ENCODE data around the gene TIMM10.
A peak's percentile ranks its signal among the peaks of the same experiment; 100 is the strongest.

The TIMM10 gene

DNA sequence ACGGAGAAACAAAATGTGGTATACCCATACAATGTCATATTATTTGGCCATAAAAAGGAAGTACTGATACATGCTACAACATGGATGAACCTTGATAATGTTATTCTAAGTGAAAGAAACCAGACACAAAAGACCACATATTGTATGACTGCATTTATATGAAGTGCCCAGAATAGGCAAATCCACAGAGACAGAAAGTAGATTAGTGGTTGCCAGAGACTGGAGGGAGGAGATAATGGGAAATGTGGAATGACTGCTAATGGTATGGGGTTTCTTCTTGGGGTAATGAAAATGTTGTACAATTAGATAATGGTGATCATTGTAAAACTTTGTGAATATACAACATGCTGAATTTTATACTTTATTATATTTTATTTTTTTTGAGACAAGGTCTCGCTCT, 9.4 kb downstream of the TIMM10 start:
- Histone ChIP-seq H3K4me1 (ENCODE audit: control insufficient read depth in 1 of 2, insufficient read depth in 2 of 2, low read length in 2 of 2) (peaks cover 0 to under 1% of the 10 kb centered on the region in 2 donors), H3K27me3 (ENCODE audit: control insufficient read depth in 1 of 2, insufficient read depth in 2 of 2, low read length in 2 of 2) (no peaks in the 10 kb centered on the region), H3K27ac (ENCODE audit: low read depth, low read length) (no peak overlapping the region), H3K4me3 (ENCODE audit: low read depth in 1 of 2, low read length in 2 of 2) (no peak overlapping the region), H3K9ac (ENCODE audit: low read depth in 1 of 2, low read length in 2 of 2) (no peak overlapping the region), H3K36me3 (ENCODE audit: control insufficient read depth in 1 of 2, insufficient read depth in 2 of 2, low read length in 2 of 2) (no peaks in the 10 kb centered on the region), H3K9me3 (ENCODE audit: control insufficient read depth in 1 of 2, low read length in 2 of 2) (no peaks in the 10 kb centered on the region)

DNA sequence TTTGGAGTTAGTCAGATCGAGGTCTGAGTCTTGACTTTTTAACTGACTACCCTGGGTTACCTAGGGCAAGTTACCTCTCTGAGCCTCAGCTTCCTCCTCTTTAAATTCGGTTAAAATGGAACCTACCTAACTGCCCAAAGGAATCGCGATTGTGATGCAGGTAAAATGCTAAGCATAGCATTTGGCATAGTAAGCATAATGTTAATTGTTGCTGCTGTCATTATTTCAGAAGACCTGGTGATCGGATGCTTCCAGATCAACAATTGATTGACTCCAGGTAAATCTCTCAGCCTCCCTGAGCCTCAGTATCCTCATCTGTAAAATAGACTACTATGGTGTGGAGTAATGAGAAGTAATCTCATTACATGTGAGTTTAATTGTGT, 14.5 kb downstream of the TIMM10 start:
- Histone ChIP-seq H3K36me3 (ENCODE audit: control insufficient read depth in 1 of 2, insufficient read depth in 2 of 2, low read length in 2 of 2) (no peaks in the 10 kb centered on the region), H3K9me3 (ENCODE audit: control insufficient read depth in 1 of 2, low read length in 2 of 2) (no peaks in the 10 kb centered on the region), H3K27me3 (ENCODE audit: control insufficient read depth in 1 of 2, insufficient read depth in 2 of 2, low read length in 2 of 2) (no peaks in the 10 kb centered on the region), H3K4me1 (ENCODE audit: control insufficient read depth in 1 of 2, insufficient read depth in 2 of 2, low read length in 2 of 2) (peaks cover 0 to 21% of the 10 kb centered on the region in 2 donors), H3K4me3 (ENCODE audit: low read depth in 1 of 2, low read length in 2 of 2) (peak overlapping the region; percentile 84 to 91), H3K9ac (ENCODE audit: low read depth in 1 of 2, low read length in 2 of 2) (peak overlapping the region; percentile 26 to 64), H3K27ac (ENCODE audit: low read depth, low read length) (no peak overlapping the region)

GRCh38 chr11:57515332-57516060, 15.1 kb downstream of the TIMM10 start, which contains the start of gene SLC43A1:
Gene SLC43A1, minus strand, starts transcription at chr11:57515702. Its CDS starts 1,591 bp downstream, at chr11:57514111.
- H3K4me1 ChIP-seq (ENCODE audit: control insufficient read depth in 1 of 2, insufficient read depth in 2 of 2, low read length in 2 of 2): peaks cover 0 to 21% of the 10 kb centered on the region in 2 donors
- peak within 1 kb of the TSS; percentile 84 to 91 for H3K4me3 ChIP-seq (ENCODE audit: low read depth in 1 of 2, low read length in 2 of 2)
- peak within 1 kb of the TSS; percentile 20 for H3K27ac ChIP-seq (ENCODE audit: low read depth, low read length)
- H3K36me3 ChIP-seq (ENCODE audit: control insufficient read depth in 1 of 2, insufficient read depth in 2 of 2, low read length in 2 of 2): no peaks in the 10 kb centered on the region
- H3K9me3 ChIP-seq (ENCODE audit: control insufficient read depth in 1 of 2, low read length in 2 of 2): no peaks in the 10 kb centered on the region
- peak within 1 kb of the TSS; percentile 68 to 74 for H3K9ac ChIP-seq (ENCODE audit: low read depth in 1 of 2, low read length in 2 of 2)
- H3K27me3 ChIP-seq (ENCODE audit: control insufficient read depth in 1 of 2, insufficient read depth in 2 of 2, low read length in 2 of 2): no peaks in the 10 kb centered on the region

- Histone ChIP-seq H3K27me3 (ENCODE audit: control insufficient read depth in 1 of 2, insufficient read depth in 2 of 2, low read length in 2 of 2) (no peaks in the 10 kb centered on the region), H3K9ac (ENCODE audit: low read depth in 1 of 2, low read length in 2 of 2) (peak overlapping the region; percentile 68 to 74)
These were observed 15.8 kb downstream of the TIMM10 start for GRCh38 chr11:57514538-57515331.

DNA sequence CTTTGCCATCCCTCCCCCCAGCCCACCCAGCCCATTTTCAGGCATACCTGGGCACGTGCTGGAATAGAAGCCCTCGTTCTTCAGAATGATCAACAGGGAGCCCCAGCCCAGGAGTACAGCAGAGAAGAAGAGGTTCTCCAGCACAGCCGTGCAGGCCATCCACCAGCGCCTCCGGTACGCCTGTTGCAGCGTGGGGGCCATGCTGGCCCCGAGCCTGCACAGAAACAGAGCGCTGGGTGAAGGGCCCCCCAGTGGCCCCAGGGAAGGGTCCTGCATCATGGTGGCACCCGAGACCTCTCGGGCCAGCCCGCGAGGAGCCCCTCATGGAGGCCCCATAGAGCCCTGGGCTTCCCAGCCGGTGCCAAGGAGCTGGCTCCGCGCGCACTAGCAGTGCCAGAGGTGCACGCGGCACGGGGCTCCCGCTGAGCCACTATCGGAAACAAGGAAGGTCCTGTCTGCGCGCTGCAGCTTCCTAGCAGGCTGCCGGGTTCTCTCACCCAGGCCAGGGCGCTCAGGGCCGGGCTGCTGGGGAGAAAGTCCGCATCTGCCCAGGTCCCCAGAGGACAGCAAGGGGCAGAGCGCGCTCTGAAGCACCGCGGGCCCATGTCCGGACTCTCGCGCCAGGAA, 16.5 kb downstream of the TIMM10 start:
- H3K4me3 ChIP-seq (ENCODE audit: low read depth in 1 of 2, low read length in 2 of 2): peak overlapping the region; percentile 84 to 91
- peak overlapping the region; percentile 68 to 74 for H3K9ac ChIP-seq (ENCODE audit: low read depth in 1 of 2, low read length in 2 of 2)
- peaks cover 0 to 21% of the 10 kb centered on the region in 2 donors for H3K4me1 ChIP-seq (ENCODE audit: control insufficient read depth in 1 of 2, insufficient read depth in 2 of 2, low read length in 2 of 2)
- H3K36me3 ChIP-seq (ENCODE audit: control insufficient read depth in 1 of 2, insufficient read depth in 2 of 2, low read length in 2 of 2): no peaks in the 10 kb centered on the region
- H3K27me3 ChIP-seq (ENCODE audit: control insufficient read depth in 1 of 2, insufficient read depth in 2 of 2, low read length in 2 of 2): no peaks in the 10 kb centered on the region
- H3K9me3 ChIP-seq (ENCODE audit: control insufficient read depth in 1 of 2, low read length in 2 of 2): no peaks in the 10 kb centered on the region
- H3K27ac ChIP-seq (ENCODE audit: low read depth, low read length): peak overlapping the region; percentile 20

More at GRCh38 chr11:57514538-57515331, 15.8 kb downstream of the TIMM10 start:
- H3K36me3 ChIP-seq (ENCODE audit: control insufficient read depth in 1 of 2, insufficient read depth in 2 of 2, low read length in 2 of 2): no peaks in the 10 kb centered on the region
- no peaks in the 10 kb centered on the region for H3K9me3 ChIP-seq (ENCODE audit: control insufficient read depth in 1 of 2, low read length in 2 of 2)
- H3K4me1 ChIP-seq (ENCODE audit: control insufficient read depth in 1 of 2, insufficient read depth in 2 of 2, low read length in 2 of 2): peaks cover 0 to 21% of the 10 kb centered on the region in 2 donors
- peak overlapping the region; percentile 20 for H3K27ac ChIP-seq (ENCODE audit: low read depth, low read length)
- H3K4me3 ChIP-seq (ENCODE audit: low read depth in 1 of 2, low read length in 2 of 2): peak overlapping the region; percentile 84 to 91

- no peaks in the 10 kb centered on the region for H3K9me3 ChIP-seq (ENCODE audit: control insufficient read depth in 1 of 2, low read length in 2 of 2)
- H3K4me1 ChIP-seq (ENCODE audit: control insufficient read depth in 1 of 2, insufficient read depth in 2 of 2, low read length in 2 of 2): peaks cover 0 to 21% of the 10 kb centered on the region in 2 donors
- no peak overlapping the region for H3K9ac ChIP-seq (ENCODE audit: low read depth in 1 of 2, low read length in 2 of 2)
- H3K4me3 ChIP-seq (ENCODE audit: low read depth in 1 of 2, low read length in 2 of 2): peak overlapping the region in 1 of 2 donors; percentile 21
- no peak overlapping the region for H3K27ac ChIP-seq (ENCODE audit: low read depth, low read length)
- H3K36me3 ChIP-seq (ENCODE audit: control insufficient read depth in 1 of 2, insufficient read depth in 2 of 2, low read length in 2 of 2): no peaks in the 10 kb centered on the region
- H3K27me3 ChIP-seq (ENCODE audit: control insufficient read depth in 1 of 2, insufficient read depth in 2 of 2, low read length in 2 of 2): no peaks in the 10 kb centered on the region
These were observed 17.1 kb downstream of the TIMM10 start for GRCh38 chr11:57513452-57513795.

- Histone ChIP-seq H3K9me3 (ENCODE audit: control insufficient read depth in 1 of 2, low read length in 2 of 2) (no peaks in the 10 kb centered on the region), H3K9ac (ENCODE audit: low read depth in 1 of 2, low read length in 2 of 2) (no peak overlapping the region), H3K4me1 (ENCODE audit: control insufficient read depth in 1 of 2, insufficient read depth in 2 of 2, low read length in 2 of 2) (peaks cover 0 to 21% of the 10 kb centered on the region in 2 donors), H3K27ac (ENCODE audit: low read depth, low read length) (no peak overlapping the region), H3K27me3 (ENCODE audit: control insufficient read depth in 1 of 2, insufficient read depth in 2 of 2, low read length in 2 of 2) (no peaks in the 10 kb centered on the region), H3K36me3 (ENCODE audit: control insufficient read depth in 1 of 2, insufficient read depth in 2 of 2, low read length in 2 of 2) (no peaks in the 10 kb centered on the region), H3K4me3 (ENCODE audit: low read depth in 1 of 2, low read length in 2 of 2) (no peak overlapping the region)
These were observed 17.7 kb downstream of the TIMM10 start for GRCh38 chr11:57512646-57513451.

DNA sequence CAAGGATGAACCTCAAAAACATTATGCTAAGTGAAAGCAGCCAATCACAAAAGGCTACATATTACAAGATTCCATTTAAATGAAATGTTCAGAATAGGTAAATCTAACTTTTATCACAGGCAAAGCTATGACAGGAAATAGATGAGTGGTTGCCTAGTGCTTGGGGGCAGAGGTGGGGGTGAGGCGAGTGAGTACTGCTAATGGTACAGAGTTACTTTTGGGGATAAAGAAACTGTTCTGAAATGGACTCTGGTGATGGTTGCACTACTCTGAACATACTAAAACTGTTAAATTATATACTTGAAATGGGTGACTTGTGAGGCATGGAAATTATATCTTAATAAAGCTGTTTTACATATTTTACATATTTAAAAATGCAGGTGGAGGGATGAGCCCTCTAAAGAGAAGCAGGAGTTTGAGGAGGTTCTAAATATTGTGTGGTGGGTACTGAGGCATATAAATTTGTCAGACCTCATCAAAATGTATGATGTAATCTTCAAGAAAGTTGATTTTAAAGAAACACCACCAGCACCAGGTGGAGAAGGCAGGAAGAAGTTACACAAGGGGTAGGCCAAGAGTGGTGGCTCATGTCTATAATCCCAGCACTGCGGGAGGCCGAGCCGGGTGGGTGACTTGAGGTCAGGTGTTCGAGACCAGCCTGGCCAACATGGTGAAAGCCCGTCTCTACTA, 18.7 kb downstream of the TIMM10 start:
- no peak overlapping the region for H3K27ac ChIP-seq (ENCODE audit: low read depth, low read length)
- no peaks in the 10 kb centered on the region for H3K36me3 ChIP-seq (ENCODE audit: control insufficient read depth in 1 of 2, insufficient read depth in 2 of 2, low read length in 2 of 2)
- no peaks in the 10 kb centered on the region for H3K27me3 ChIP-seq (ENCODE audit: control insufficient read depth in 1 of 2, insufficient read depth in 2 of 2, low read length in 2 of 2)
- H3K4me3 ChIP-seq (ENCODE audit: low read depth in 1 of 2, low read length in 2 of 2): no peak overlapping the region
- H3K4me1 ChIP-seq (ENCODE audit: control insufficient read depth in 1 of 2, insufficient read depth in 2 of 2, low read length in 2 of 2): peaks cover 0 to 21% of the 10 kb centered on the region in 2 donors
- no peaks in the 10 kb centered on the region for H3K9me3 ChIP-seq (ENCODE audit: control insufficient read depth in 1 of 2, low read length in 2 of 2)
- no peak overlapping the region for H3K9ac ChIP-seq (ENCODE audit: low read depth in 1 of 2, low read length in 2 of 2)

Data from duodenal mucosa (tissue), 2 donors.